Esophagus muscularis mucosa (tissue), 4 donors: ENCODE data around the gene NUDT16.

Experiments
- CTCF ChIP-seq, 3 experiments: fragments of 200-600 bp in 2 of 3; fragments of 450-650 bp in 1 of 3; sonication (generic) in 2 of 3; IDR thresholded peaks; one replicate each; pipeline ENCODE4 v1.5.1; 2017 to 2019; ENCODE audit warnings: antibody characterized with exemption in 3 of 3, mild to moderate bottlenecking in 2 of 3, moderate library complexity in 1 of 3
- EP300 ChIP-seq: sonication (generic); formaldehyde crosslinking; IDR thresholded peaks from one replicate; pipeline ENCODE4 v1.6.1; 2017; ENCODE audit warnings: antibody characterized with exemption
- POLR2A ChIP-seq: fragments of 450-650 bp; IDR thresholded peaks from one replicate; pipeline ENCODE4 v1.6.1; 2017; ENCODE audit warnings: antibody characterized with exemption, moderate library complexity, mild to moderate bottlenecking, low read depth
- POLR2AphosphoS5 ChIP-seq, 2 donors: sonication (generic); formaldehyde crosslinking; IDR thresholded peaks; one replicate each; pipeline ENCODE4 v1.6.1; 2017; ENCODE audit warnings: antibody characterized with exemption in 2 of 2

- TF ChIP-seq CTCF (IDR thresholded peaks at IDR 0.05) (no peak), POLR2A (no peak), EP300 (no peak), POLR2AphosphoS5 (IDR thresholded peaks at IDR 0.05) (no peak)
Observed at GRCh38 chr3:131421957-131422498, 40.5 kb downstream of the NUDT16 start.
